ENCODE measurements around the gene SGK2.

SGK2 gene

GRCh38 chr20:43535370-43536004, 23.3 kb upstream of the SGK2 start:
- DNase-seq (ENCODE audit: extremely low spot score, insufficient read length, low read depth): no peak

GRCh38 chr20:43536041-43536816, 22.6 kb upstream of the SGK2 start:
- no peak for FAIRE-seq

More at GRCh38 chr20:43535370-43536004, 23.3 kb upstream of the SGK2 start:
- FAIRE-seq: no peak

GRCh38 chr20:43536817-43537440, 21.9 kb upstream of the SGK2 start:
- no peak for DNase-seq (ENCODE audit: extremely low spot score, insufficient read length, low read depth)
- FAIRE-seq: no peak

More at GRCh38 chr20:43536041-43536816, 22.6 kb upstream of the SGK2 start:
- no peak for DNase-seq (ENCODE audit: extremely low spot score, insufficient read length, low read depth)

- FAIRE-seq (peak; percentile 81), DNase-seq (ENCODE audit: extremely low spot score, insufficient read length, low read depth) (no peak)
Measured at GRCh38 chr20:43537921-43538877, 20.6 kb upstream of the SGK2 start.

GRCh38 chr20:43538878-43539700, 19.7 kb upstream of the SGK2 start:
- DNase-seq (ENCODE audit: extremely low spot score, insufficient read length, low read depth) (no peak), FAIRE-seq (no peak)

- no peak for DNase-seq (ENCODE audit: extremely low spot score, insufficient read length, low read depth)
- no peak for FAIRE-seq
Measured at GRCh38 chr20:43539975-43540672, 18.7 kb upstream of the SGK2 start.

GRCh38 chr20:43540673-43541060, 18.2 kb upstream of the SGK2 start:
- no peak for DNase-seq (ENCODE audit: extremely low spot score, insufficient read length, low read depth)
- FAIRE-seq: no peak

- FAIRE-seq (no peak), DNase-seq (ENCODE audit: extremely low spot score, insufficient read length, low read depth) (no peak)
Measured at GRCh38 chr20:43541214-43541613, 17.6 kb upstream of the SGK2 start.

GRCh38 chr20:43542161-43542560, 16.7 kb upstream of the SGK2 start:
- DNase-seq (ENCODE audit: extremely low spot score, insufficient read length, low read depth) (no peak), FAIRE-seq (no peak)

- no peak for DNase-seq (ENCODE audit: extremely low spot score, insufficient read length, low read depth)
- no peak for FAIRE-seq
Measured at GRCh38 chr20:43542674-43543073, 16.2 kb upstream of the SGK2 start.

- DNase-seq (ENCODE audit: extremely low spot score, insufficient read length, low read depth) (no peak), FAIRE-seq (no peak)
Measured at GRCh38 chr20:43543138-43543537, 15.7 kb upstream of the SGK2 start.

- DNase-seq (ENCODE audit: extremely low spot score, insufficient read length, low read depth) (no peak), FAIRE-seq (no peak)
Measured at GRCh38 chr20:43544501-43544900, 14.3 kb upstream of the SGK2 start.

GRCh38 chr20:43545837-43546578, 12.8 kb upstream of the SGK2 start:
- DNase-seq (ENCODE audit: extremely low spot score, insufficient read length, low read depth) (no peak), FAIRE-seq (no peak)

GRCh38 chr20:43548273-43548880, 10.4 kb upstream of the SGK2 start:
- FAIRE-seq: no peak
- no peak for DNase-seq (ENCODE audit: extremely low spot score, insufficient read length, low read depth)

- no peak for FAIRE-seq
- no peak for DNase-seq (ENCODE audit: extremely low spot score, insufficient read length, low read depth)
Measured at GRCh38 chr20:43549416-43550065, 9.3 kb upstream of the SGK2 start.

- no peak for FAIRE-seq
- DNase-seq (ENCODE audit: extremely low spot score, insufficient read length, low read depth): no peak
Measured at GRCh38 chr20:43550456-43550855, 8.4 kb upstream of the SGK2 start.

- FAIRE-seq (no peak), DNase-seq (ENCODE audit: extremely low spot score, insufficient read length, low read depth) (no peak)
Measured at GRCh38 chr20:43554369-43554768, 4.5 kb upstream of the SGK2 start.

Data from GM18507 (cell line).